ENCODE results near the gene PTH1R.

Gene PTH1R

DNA sequence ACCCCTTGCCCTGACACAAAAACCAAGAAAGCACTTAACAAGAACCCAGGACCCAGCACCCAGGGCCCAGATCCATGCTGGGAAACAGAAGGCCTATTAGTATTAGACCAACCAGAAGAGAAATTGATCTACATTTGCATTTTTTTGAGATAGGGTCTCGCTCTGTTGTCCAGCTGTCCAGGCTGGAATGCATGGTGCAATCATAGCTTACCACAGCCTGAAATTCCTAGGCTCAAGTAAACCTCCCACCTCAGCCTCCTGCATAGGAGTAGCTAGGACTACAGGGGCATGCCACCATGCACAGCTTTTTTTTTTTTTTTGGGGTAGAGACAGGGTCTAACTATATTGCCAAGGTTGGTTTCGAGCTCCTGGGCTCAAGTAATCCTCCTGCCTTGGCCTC, 72.7 kb downstream of the PTH1R start:
- DNase-seq, result no peak
- TF ChIP-seq CTCF (IDR thresholded peaks at IDR 0.05; ENCODE audit: low read depth, low read length, missing control alignments), result no peak
- Histone ChIP-seq H3K36me3 (replicated peaks) (peaks cover 3% of the 10 kb centered on the region), H3K27ac (no peak overlapping the region), H3K4me3 (ENCODE audit: low read depth, low read length) (no peak overlapping the region), H3K27me3 (replicated peaks) (no peaks in the 10 kb centered on the region)
- in situ Hi-C loops (cut with HindIII; ENCODE audit: low pct_ligation_motif_present, low sequenced_read_pairs), result no loop called here

DNA sequence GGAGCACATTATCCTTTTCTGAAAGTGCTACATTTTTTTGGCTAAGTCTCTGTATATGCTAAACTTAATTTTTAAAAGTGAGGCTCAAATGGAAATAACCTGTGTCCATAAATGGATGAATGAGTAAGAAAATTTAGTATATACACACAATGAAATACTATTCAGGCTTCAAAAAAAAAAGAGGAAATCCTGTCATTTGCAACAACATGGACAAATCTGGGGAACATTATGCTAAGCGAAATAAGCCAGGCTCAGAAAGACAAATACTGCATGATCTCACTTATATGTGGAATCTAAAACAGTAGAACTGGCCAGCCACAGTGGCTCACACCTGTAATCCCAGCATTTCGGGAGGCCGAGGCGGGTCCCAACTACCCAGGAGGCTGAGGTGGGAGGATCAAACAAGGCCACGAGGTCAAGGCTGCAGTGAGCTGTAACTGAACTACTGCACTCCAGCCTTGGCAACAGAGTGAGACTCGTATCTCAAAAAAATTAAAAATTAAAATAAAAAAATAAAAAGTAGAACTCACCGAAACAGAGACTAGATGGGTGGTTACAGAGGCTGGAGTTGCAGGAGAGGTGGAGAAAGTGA, 73.2 kb downstream of the PTH1R start:
- no peak for DNase-seq
- peaks cover 3% of the 10 kb centered on the region for H3K36me3 ChIP-seq (replicated peaks)
- in situ Hi-C loops (cut with HindIII; ENCODE audit: low pct_ligation_motif_present, low sequenced_read_pairs), result no loop called here
- H3K27ac ChIP-seq, result no peak overlapping the region
- no peak for TF ChIP-seq CTCF (IDR thresholded peaks at IDR 0.05; ENCODE audit: low read depth, low read length, missing control alignments)
- H3K27me3 ChIP-seq (replicated peaks), result no peaks in the 10 kb centered on the region
- H3K4me3 ChIP-seq (ENCODE audit: low read depth, low read length), result no peak overlapping the region

DNA sequence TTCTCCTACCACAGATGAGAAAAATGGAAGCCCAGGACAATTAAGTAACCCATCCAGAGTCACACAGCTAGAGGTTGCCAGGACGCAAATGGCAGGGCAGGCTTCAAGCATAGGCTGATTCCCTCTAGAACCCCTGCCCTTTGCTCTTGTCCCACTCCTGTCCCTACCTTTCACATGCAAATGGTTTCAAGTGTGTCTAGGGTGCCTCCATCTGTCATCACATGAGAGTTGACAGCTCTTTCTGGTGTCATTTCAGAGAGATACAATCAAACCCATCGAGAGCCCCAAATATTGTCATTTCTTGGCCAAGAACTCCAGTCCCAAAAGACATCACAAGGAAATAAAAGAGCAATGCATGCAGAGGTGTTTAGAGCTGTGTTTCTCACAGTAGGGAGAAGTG, 75.3 kb downstream of the PTH1R start:
- Histone ChIP-seq H3K27ac (no peak overlapping the region), H3K4me3 (ENCODE audit: low read depth, low read length) (no peak overlapping the region), H3K27me3 (replicated peaks) (no peaks in the 10 kb centered on the region), H3K36me3 (replicated peaks) (no peaks in the 10 kb centered on the region)
- no peak for DNase-seq
- in situ Hi-C loops (cut with HindIII; ENCODE audit: low pct_ligation_motif_present, low sequenced_read_pairs), result no loop called here
- no peak for TF ChIP-seq CTCF (IDR thresholded peaks at IDR 0.05; ENCODE audit: low read depth, low read length, missing control alignments)
